HEK293T (cell line): Measurements from ENCODE around the gene KDM2B.

Source experiments
- CTCF ChIA-PET: fragments of 350-600 bp; formaldehyde crosslinking; extraction: SDS; loops from one replicate; lab custom pipeline; 2021; ENCODE audit warnings: antibody characterized with exemption, inconsistent platforms; lab: Yijun Ruan, JAX
- POLR2A ChIA-PET: fragments of 350-600 bp; formaldehyde crosslinking; extraction: SDS; loops from one replicate; lab custom pipeline; 2020; ENCODE audit warnings: antibody characterized with exemption, inconsistent platforms; lab: Yijun Ruan, JAX
- DNase-seq: peaks from one replicate; pipeline ENCODE4 v3.0.0; 2012; ENCODE audit warnings: mixed read lengths; ENCODE audit errors: extremely low spot score
- ARNT ChIP-seq: fragments of 450-650 bp; IDR thresholded peaks from 2 replicates; pipeline ENCODE4 v1.6.1; 2017; ENCODE audit warnings: mild to moderate bottlenecking
- BHLHE40 ChIP-seq: fragments of 450-650 bp; IDR thresholded peaks from 2 replicates; pipeline ENCODE4 v1.6.1; 2016; ENCODE audit warnings: mild to moderate bottlenecking, moderate library complexity, borderline replicate concordance
- CTBP1 ChIP-seq: fragments of 450-650 bp; IDR thresholded peaks from 2 replicates; pipeline ENCODE4 v1.6.1; 2016; ENCODE audit warnings: borderline replicate concordance
- ELF4 ChIP-seq: fragments of 450-650 bp; IDR thresholded peaks from 2 replicates; pipeline ENCODE4 v1.6.1; 2017; ENCODE audit warnings: antibody characterized with exemption
- FOXA1 ChIP-seq: fragments of 450-650 bp; IDR thresholded peaks from 2 replicates; pipeline ENCODE4 v1.6.1; 2016; ENCODE audit warnings: mild to moderate bottlenecking
- FOXK2 ChIP-seq: fragments of 450-650 bp; IDR thresholded peaks from 2 replicates; pipeline ENCODE4 v1.6.1; 2016; ENCODE audit warnings: mild to moderate bottlenecking
- FOXM1 ChIP-seq: fragments of 450-650 bp; IDR thresholded peaks from 2 replicates; pipeline ENCODE4 v1.6.1; 2017; ENCODE audit warnings: mild to moderate bottlenecking, borderline replicate concordance
- HDGF ChIP-seq: fragments of 450-650 bp; IDR thresholded peaks from 2 replicates; pipeline ENCODE4 v1.6.1; 2017; ENCODE audit warnings: antibody characterized with exemption, borderline replicate concordance
- L3MBTL2 ChIP-seq: fragments of 450-650 bp; conservative IDR thresholded peaks from 2 replicates; pipeline ENCODE4 v1.6.1; 2016; ENCODE audit warnings: mild to moderate bottlenecking
- LEF1 ChIP-seq: fragments of 450-650 bp; IDR thresholded peaks from 2 replicates; pipeline ENCODE4 v1.6.1; 2017; ENCODE audit warnings: mild to moderate bottlenecking, borderline replicate concordance
- NFRKB ChIP-seq: fragments of 450-650 bp; IDR thresholded peaks from 2 replicates; pipeline ENCODE4 v1.6.1; 2016; ENCODE audit warnings: mild to moderate bottlenecking, moderate library complexity
- PKNOX1 ChIP-seq: fragments of 450-650 bp; IDR thresholded peaks from 2 replicates; pipeline ENCODE4 v1.6.1; 2016
- SP1 ChIP-seq: fragments of 450-650 bp; IDR thresholded peaks from 2 replicates; pipeline ENCODE4 v1.6.1; 2017
- SUZ12 ChIP-seq: fragments of 450-650 bp; IDR thresholded peaks from 2 replicates; pipeline ENCODE4 v1.6.1; 2016; ENCODE audit warnings: mild to moderate bottlenecking
- TARDBP ChIP-seq: fragments of 450-650 bp; IDR thresholded peaks from 2 replicates; pipeline ENCODE4 v1.6.1; 2016
- ZNF384 ChIP-seq: fragments of 450-650 bp; IDR thresholded peaks from 2 replicates; pipeline ENCODE4 v1.6.1; 2016

Gene KDM2B

GRCh38 chr12:121580959-121581685 is at the start of gene KDM2B:
Gene KDM2B, minus strand, starts transcription at chr12:121581023. Its CDS starts 112 bp downstream, at chr12:121580911.
- TF ChIP-seq NFRKB = no peak
- TF ChIP-seq SP1 = no peak
- TF ChIP-seq FOXA1 = no peak
- no peak for TF ChIP-seq FOXM1
- no peak for TF ChIP-seq ELF4
- TF ChIP-seq HDGF = no peak
- TF ChIP-seq LEF1 = no peak
- no peak for TF ChIP-seq L3MBTL2
- no peak for TF ChIP-seq BHLHE40
- TF ChIP-seq SUZ12 = no peak
- TF ChIP-seq FOXK2 = no peak
- TF ChIP-seq PKNOX1 = no peak
- TF ChIP-seq TARDBP = no peak
- CTCF ChIA-PET = interaction anchor here (0.6 to 1.6 kb wide), 2 partner anchors 21 to 44 kb away, joined by 3 read pairs; no protein-coding TSS in a partner anchor
- POLR2A ChIA-PET = interaction anchor here (0.6 to 1.6 kb wide), 10 partner anchors 12 to 168 kb away, joined by 3 to 8 read pairs (median 4); partner anchors contain the start of gene ORAI1
- DNase-seq = peak; percentile 34

GRCh38 chr12:121628536-121628935 is 47.7 kb upstream of the KDM2B start:
- ChIA-PET CTCF (interaction anchor here (0.8 to 1.5 kb wide), 2 partner anchors 40 to 76 kb away, joined by 3 to 4 read pairs; no protein-coding TSS in a partner anchor), POLR2A (interaction anchor here (0.9 to 2.0 kb wide), 3 partner anchors 29 to 228 kb away, joined by 3 to 5 read pairs (median 3); no protein-coding TSS in a partner anchor)
- no peak for TF ChIP-seq ZNF384
- TF ChIP-seq LEF1 = no peak
- TF ChIP-seq CTBP1 = no peak
- TF ChIP-seq ELF4 = no peak
- no peak for TF ChIP-seq FOXA1
- no peak for TF ChIP-seq SUZ12
- TF ChIP-seq HDGF = no peak
- TF ChIP-seq BHLHE40 = no peak
- TF ChIP-seq FOXK2 = no peak
- TF ChIP-seq PKNOX1 = no peak
- no peak for TF ChIP-seq TARDBP
- TF ChIP-seq FOXM1 = no peak
- no peak for TF ChIP-seq ARNT
- TF ChIP-seq L3MBTL2 = no peak
- TF ChIP-seq SP1 = no peak
- no peak for DNase-seq

- no peak for DNase-seq
- no peak for TF ChIP-seq ELF4
- TF ChIP-seq SP1 = no peak
- no peak for TF ChIP-seq CTBP1
- no peak for TF ChIP-seq FOXM1
- no peak for TF ChIP-seq FOXK2
- TF ChIP-seq HDGF = no peak
- no peak for TF ChIP-seq SUZ12
- TF ChIP-seq BHLHE40 = no peak
- TF ChIP-seq ARNT = no peak
- TF ChIP-seq FOXA1 = no peak
- TF ChIP-seq NFRKB = no peak
- TF ChIP-seq TARDBP = no peak
- no peak for TF ChIP-seq L3MBTL2
- no peak for TF ChIP-seq LEF1
- TF ChIP-seq PKNOX1 = no peak
- ChIA-PET POLR2A (interaction anchor here (0.9 to 3.2 kb wide), 9 partner anchors 8 to 227 kb away, joined by 3 to 11 read pairs (median 4); no protein-coding TSS in a partner anchor), CTCF (interaction anchor here (0.8 to 1.5 kb wide), 2 partner anchors 40 to 76 kb away, joined by 3 to 4 read pairs; no protein-coding TSS in a partner anchor)
These were observed 47.2 kb upstream of the KDM2B start for GRCh38 chr12:121628037-121628436.

- ChIA-PET CTCF (interaction anchor here (0.5 to 1.6 kb wide), 6 partner anchors 41 to 74 kb away, joined by 3 to 7 read pairs (median 4); no protein-coding TSS in a partner anchor), POLR2A (interaction anchor here (0.8 to 3.2 kb wide), 13 partner anchors 9 to 75 kb away, joined by 3 to 11 read pairs (median 6); partner anchors contain the start of gene MORN3)
- DNase-seq = no peak
- TF ChIP-seq LEF1 (no peak), L3MBTL2 (0 out of 2 replicates have a peak, but pooled peaks have one; percentile 30)
These were observed 46.2 kb upstream of the KDM2B start for GRCh38 chr12:121626853-121627640.

GRCh38 chr12:121626087-121626852 is 45.4 kb upstream of the KDM2B start, which contains the start of gene ORAI1:
Gene ORAI1, plus strand, starts transcription at chr12:121626530.
- peak; percentile 95 for DNase-seq
- TF ChIP-seq FOXM1 (0 out of 2 replicates have a peak, but pooled peaks have one; percentile 68), SUZ12 (no peak), LEF1 (peak; percentile 43; the same call in 1 of the 2 replicates), FOXA1 (no peak), FOXK2 (no peak), NFRKB (no peak), ARNT (peak; percentile 62; the same call in 1 of the 2 replicates), CTBP1 (no peak)
- ChIA-PET CTCF (interaction anchor here (0.6 to 1.7 kb wide), 5 partner anchors 27 to 74 kb away, joined by 3 to 7 read pairs (median 6); no protein-coding TSS in a partner anchor), POLR2A (interaction anchor here (0.8 to 3.2 kb wide), 11 partner anchors 10 to 74 kb away, joined by 3 to 11 read pairs (median 6); partner anchors contain the start of gene MORN3)
